Measurements from ENCODE around the gene XYLT2. TPM values are rescaled to one million over a fixed set of nuclear protein-coding genes. Genes with fewer than 3 reads are reported as not detected.

XYLT2 gene
- total and polyA plus RNA-seq, 9 of the 15 experiments (the other 6 are each of a cell fraction or from before 2014, with no cell fraction given): 0.63 to 9.1 (median 4.3) TPM

DNA sequence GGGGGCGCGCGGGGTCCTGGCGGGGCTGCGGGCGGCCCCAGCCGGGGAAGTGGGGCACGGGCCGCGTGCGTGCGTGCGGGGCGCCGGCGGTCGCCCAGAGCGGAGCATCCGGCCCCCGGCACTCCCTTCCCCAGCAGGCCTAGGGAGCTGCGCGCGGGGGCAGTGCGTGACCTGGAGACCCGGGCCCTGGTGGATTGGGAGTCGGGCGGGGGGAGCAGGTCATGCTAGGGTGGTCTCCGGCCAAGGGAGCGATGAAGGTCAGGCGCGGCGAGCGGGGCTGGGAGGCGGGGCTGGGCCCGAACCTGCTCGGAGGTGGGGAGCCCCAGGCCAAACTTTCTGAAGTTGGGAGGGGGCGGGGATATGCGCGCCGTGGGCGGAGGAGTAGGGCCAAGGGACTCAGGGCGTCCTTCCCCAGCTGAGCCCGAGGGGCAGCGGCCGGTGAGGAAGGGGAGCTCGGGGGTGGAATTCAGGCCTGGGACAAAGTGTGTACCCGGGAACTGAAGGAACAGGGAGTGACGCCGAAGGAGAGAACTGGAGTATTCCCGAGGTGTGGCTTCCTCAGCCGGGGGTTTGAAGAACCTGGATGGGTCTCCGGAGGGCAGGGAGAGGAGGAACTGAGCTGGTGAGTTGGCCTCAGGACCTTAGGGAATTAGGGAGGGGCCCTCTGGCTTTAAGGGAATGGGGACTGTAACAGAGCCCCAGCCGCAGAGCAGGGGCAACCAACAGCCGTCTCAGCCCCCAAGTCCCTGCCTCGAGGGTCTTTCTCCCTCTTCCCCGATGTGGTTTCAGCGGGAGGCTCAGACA, 589 bp downstream of the XYLT2 start (continued):
- TF ChIP-seq, protein P1, sequence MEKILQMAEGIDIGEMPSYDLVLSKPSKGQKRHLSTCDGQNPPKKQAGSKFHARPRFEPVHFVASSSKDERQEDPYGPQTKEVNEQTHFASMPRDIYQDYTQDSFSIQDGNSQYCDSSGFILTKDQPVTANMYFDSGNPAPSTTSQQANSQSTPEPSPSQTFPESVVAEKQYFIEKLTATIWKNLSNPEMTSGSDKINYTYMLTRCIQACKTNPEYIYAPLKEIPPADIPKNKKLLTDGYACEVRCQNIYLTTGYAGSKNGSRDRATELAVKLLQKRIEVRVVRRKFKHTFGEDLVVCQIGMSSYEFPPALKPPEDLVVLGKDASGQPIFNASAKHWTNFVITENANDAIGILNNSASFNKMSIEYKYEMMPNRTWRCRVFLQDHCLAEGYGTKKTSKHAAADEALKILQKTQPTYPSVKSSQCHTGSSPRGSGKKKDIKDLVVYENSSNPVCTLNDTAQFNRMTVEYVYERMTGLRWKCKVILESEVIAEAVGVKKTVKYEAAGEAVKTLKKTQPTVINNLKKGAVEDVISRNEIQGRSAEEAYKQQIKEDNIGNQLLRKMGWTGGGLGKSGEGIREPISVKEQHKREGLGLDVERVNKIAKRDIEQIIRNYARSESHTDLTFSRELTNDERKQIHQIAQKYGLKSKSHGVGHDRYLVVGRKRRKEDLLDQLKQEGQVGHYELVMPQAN (IDR thresholded peaks at IDR 0.05; ENCODE audit: borderline replicate concordance): 0 out of 2 replicates have a peak, but pooled peaks have one; percentile 39
- TF ChIP-seq SMARCE1 (IDR thresholded peaks at IDR 0.05): peak; percentile 33; the same call in 1 of the 2 replicates
- TF ChIP-seq CBX5 (IDR thresholded peaks at IDR 0.05; ENCODE audit: borderline replicate concordance, low read depth): no peak
- no peak for TF ChIP-seq CREBBP (IDR thresholded peaks at IDR 0.05; ENCODE audit: low read depth, low read length)
- TF ChIP-seq FOXM1 (IDR thresholded peaks at IDR 0.05; ENCODE audit: low read depth): no peak
- 0 out of 2 replicates have a peak, but pooled peaks have one; percentile 7 for TF ChIP-seq FOXM1 (CRISPR knock-in tag; IDR thresholded peaks at IDR 0.05; ENCODE audit: low read depth)
- no peak for TF ChIP-seq GABPB2 (CRISPR knock-in tag; conservative IDR thresholded peaks at IDR 0.05)
- TF ChIP-seq ZNF197 (CRISPR knock-in tag; IDR thresholded peaks at IDR 0.05; ENCODE audit: low read depth): 0 out of 2 replicates have a peak, but pooled peaks have one; percentile 66
- TF ChIP-seq ZFX (CRISPR knock-in tag; IDR thresholded peaks at IDR 0.05): peak; percentile 58
- no peak for TF ChIP-seq POLR3G (IDR thresholded peaks at IDR 0.05; ENCODE audit: extremely low read depth, insufficient read length, insufficient replicate concordance)
- no peak for TF ChIP-seq ZFP30 (CRISPR knock-in tag; IDR thresholded peaks at IDR 0.05; ENCODE audit: borderline replicate concordance)
- TF ChIP-seq, protein P2, sequence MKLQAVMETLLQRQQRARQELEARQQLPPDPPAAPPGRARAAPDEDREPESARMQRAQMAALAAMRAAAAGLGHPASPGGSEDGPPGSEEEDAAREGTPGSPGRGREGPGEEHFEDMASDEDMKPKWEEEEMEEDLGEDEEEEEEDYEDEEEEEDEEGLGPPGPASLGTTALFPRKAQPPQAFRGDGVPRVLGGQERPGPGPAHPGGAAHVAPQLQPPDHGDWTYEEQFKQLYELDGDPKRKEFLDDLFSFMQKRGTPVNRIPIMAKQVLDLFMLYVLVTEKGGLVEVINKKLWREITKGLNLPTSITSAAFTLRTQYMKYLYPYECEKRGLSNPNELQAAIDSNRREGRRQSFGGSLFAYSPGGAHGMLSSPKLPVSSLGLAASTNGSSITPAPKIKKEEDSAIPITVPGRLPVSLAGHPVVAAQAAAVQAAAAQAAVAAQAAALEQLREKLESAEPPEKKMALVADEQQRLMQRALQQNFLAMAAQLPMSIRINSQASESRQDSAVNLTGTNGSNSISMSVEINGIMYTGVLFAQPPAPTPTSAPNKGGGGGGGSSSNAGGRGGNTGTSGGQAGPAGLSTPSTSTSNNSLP (IDR thresholded peaks at IDR 0.05; ENCODE audit: borderline replicate concordance, low read depth, low read length): no peak
- TF ChIP-seq, protein P3, sequence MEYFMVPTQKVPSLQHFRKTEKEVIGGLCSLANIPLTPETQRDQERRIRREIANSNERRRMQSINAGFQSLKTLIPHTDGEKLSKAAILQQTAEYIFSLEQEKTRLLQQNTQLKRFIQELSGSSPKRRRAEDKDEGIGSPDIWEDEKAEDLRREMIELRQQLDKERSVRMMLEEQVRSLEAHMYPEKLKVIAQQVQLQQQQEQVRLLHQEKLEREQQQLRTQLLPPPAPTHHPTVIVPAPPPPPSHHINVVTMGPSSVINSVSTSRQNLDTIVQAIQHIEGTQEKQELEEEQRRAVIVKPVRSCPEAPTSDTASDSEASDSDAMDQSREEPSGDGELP (CRISPR knock-in tag; IDR thresholded peaks at IDR 0.05; ENCODE audit: borderline replicate concordance): peak; percentile 54; the same call in 1 of the 2 replicates

Data from K562 (cell line).